ENCODE measurements around the gene PLOD1. TPM values are rescaled to one million over a fixed set of nuclear protein-coding genes. Genes with fewer than 3 reads are reported as not detected.

Gene PLOD1
- total RNA-seq, 6 experiments from 2014 or later = 294 to 438 (median 315) TPM

GRCh38 chr1:11970441-11971185 is 36.1 kb downstream of the PLOD1 start:
- no peak for DNase-seq
- no peaks in the 10 kb centered on the region for H3K27me3 Mint-ChIP-seq (ENCODE audit: insufficient read depth)
- H3K4me1 Mint-ChIP-seq (ENCODE audit: low read depth) = no peaks in the 10 kb centered on the region
- TF ChIP-seq CTCF (IDR thresholded peaks at IDR 0.05) = no peak
- peaks cover 12% of the 10 kb centered on the region for H3K36me3 Mint-ChIP-seq (ENCODE audit: low read depth)
- H3K27ac Mint-ChIP-seq = no peak overlapping the region
- no peaks in the 10 kb centered on the region for H3K9me3 Mint-ChIP-seq
- no peak overlapping the region for H3K4me3 Mint-ChIP-seq

GRCh38 chr1:11977625-11978024 is 43.1 kb downstream of the PLOD1 start:
- Mint-ChIP-seq H3K27ac (peak overlapping the region; percentile 72), H3K27me3 (ENCODE audit: insufficient read depth) (peaks cover 2% of the 10 kb centered on the region; the same call in 1 of the 2 replicates), H3K36me3 (ENCODE audit: low read depth) (peaks cover 18% of the 10 kb centered on the region), H3K4me3 (peak overlapping the region; percentile 38), H3K9me3 (no peaks in the 10 kb centered on the region), H3K4me1 (ENCODE audit: low read depth) (peaks cover 33% of the 10 kb centered on the region)
- peak; percentile 84 for DNase-seq
- no peak for TF ChIP-seq CTCF (IDR thresholded peaks at IDR 0.05)

GRCh38 chr1:11978301-11978700 is 43.8 kb downstream of the PLOD1 start:
- DNase-seq = no peak
- peaks cover 2% of the 10 kb centered on the region; the same call in 1 of the 2 replicates for H3K27me3 Mint-ChIP-seq (ENCODE audit: insufficient read depth)
- peak overlapping the region; percentile 72; the same call in 1 of the 2 replicates for H3K27ac Mint-ChIP-seq
- no peaks in the 10 kb centered on the region for H3K9me3 Mint-ChIP-seq
- H3K4me3 Mint-ChIP-seq = no peak overlapping the region
- H3K4me1 Mint-ChIP-seq (ENCODE audit: low read depth) = peaks cover 33% of the 10 kb centered on the region
- peaks cover 18% of the 10 kb centered on the region for H3K36me3 Mint-ChIP-seq (ENCODE audit: low read depth)
- no peak for TF ChIP-seq CTCF (IDR thresholded peaks at IDR 0.05)

- Mint-ChIP-seq H3K9me3 (no peaks in the 10 kb centered on the region), H3K27ac (peak overlapping the region; percentile 88), H3K4me1 (ENCODE audit: low read depth) (peaks cover 39% of the 10 kb centered on the region), H3K27me3 (ENCODE audit: insufficient read depth) (peaks cover 2% of the 10 kb centered on the region; the same call in 1 of the 2 replicates), H3K4me3 (peak overlapping the region; percentile 99), H3K36me3 (ENCODE audit: low read depth) (peaks cover 18% of the 10 kb centered on the region)
- DNase-seq = no peak
- no peak for TF ChIP-seq CTCF (IDR thresholded peaks at IDR 0.05)
Measured at GRCh38 chr1:11979028-11979850, 44.7 kb downstream of the PLOD1 start.

- peaks cover 47% of the 10 kb centered on the region for H3K4me1 Mint-ChIP-seq (ENCODE audit: low read depth)
- DNase-seq = peak; percentile 96
- peak within 1 kb of the TSS; percentile 99 for H3K4me3 Mint-ChIP-seq
- peaks cover 18% of the 10 kb centered on the region for H3K36me3 Mint-ChIP-seq (ENCODE audit: low read depth)
- H3K27me3 Mint-ChIP-seq (ENCODE audit: insufficient read depth) = peaks cover 2% of the 10 kb centered on the region
- peak within 1 kb of the TSS; percentile 88 for H3K27ac Mint-ChIP-seq
- no peak for TF ChIP-seq CTCF (IDR thresholded peaks at IDR 0.05)
- no peaks in the 10 kb centered on the region for H3K9me3 Mint-ChIP-seq
Measured at GRCh38 chr1:11979851-11980675, 45.5 kb downstream of the PLOD1 start, which contains the start of gene MFN2. Gene MFN2 (plus strand): TSS chr1:11980444. CDS start chr1:11989169, 8,725 bp downstream.
